GM18508 (cell line): Measurements from ENCODE around the gene RAB30.
"Not testable (repeated sequence)": the region's sequence is repeated elsewhere in the genome, so short reads cannot be mapped to it uniquely, and the experiment has no call there.

Source experiments
- ATAC-seq: cut with Tn5 transposase; IDR thresholded peaks from one replicate; pipeline ENCODE4 v1.9.1; 2021; ENCODE audit warnings: moderate number of reproducible peaks; ENCODE audit not compliant: insufficient read depth, unreplicated experiment

Gene RAB30

DNA sequence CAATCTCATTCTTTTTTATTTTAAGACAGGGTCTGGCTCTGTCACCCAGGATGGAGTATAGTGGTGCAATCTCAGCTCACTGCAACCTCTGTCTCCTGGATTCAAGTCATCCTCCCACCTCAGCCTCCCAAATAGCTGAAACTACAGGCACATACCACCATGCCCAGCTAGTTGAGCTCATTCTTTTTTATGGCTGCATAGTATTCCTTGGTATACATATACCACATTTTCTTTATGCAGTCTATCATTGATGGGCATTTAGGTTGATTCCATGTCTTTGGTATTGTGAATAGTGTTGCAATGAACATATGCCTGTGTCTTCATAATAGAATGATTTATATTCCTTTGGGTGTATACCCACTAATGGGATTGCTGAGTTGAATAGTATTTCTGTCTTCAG lies 109.7 kb downstream of the RAB30 start:
- ATAC-seq: not testable (repeated sequence)

DNA sequence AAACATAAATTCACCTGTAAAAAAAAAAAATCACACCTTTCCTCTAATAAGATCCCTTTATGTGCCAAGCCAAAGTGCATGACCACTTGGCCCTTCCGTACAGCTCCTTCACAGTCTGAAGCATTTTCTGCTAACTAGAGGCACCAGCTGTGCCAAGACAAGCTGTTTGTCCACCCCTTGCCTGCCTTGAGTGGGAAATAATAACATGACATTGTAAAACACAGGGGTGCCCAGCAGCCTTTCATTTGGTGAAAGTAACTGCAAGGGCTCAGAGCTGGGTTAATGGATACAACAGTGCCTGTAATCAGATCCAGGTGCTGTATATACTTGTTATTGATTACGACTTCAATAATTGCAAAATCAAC lies 110.9 kb downstream of the RAB30 start:
- peak; percentile 17 for ATAC-seq

DNA sequence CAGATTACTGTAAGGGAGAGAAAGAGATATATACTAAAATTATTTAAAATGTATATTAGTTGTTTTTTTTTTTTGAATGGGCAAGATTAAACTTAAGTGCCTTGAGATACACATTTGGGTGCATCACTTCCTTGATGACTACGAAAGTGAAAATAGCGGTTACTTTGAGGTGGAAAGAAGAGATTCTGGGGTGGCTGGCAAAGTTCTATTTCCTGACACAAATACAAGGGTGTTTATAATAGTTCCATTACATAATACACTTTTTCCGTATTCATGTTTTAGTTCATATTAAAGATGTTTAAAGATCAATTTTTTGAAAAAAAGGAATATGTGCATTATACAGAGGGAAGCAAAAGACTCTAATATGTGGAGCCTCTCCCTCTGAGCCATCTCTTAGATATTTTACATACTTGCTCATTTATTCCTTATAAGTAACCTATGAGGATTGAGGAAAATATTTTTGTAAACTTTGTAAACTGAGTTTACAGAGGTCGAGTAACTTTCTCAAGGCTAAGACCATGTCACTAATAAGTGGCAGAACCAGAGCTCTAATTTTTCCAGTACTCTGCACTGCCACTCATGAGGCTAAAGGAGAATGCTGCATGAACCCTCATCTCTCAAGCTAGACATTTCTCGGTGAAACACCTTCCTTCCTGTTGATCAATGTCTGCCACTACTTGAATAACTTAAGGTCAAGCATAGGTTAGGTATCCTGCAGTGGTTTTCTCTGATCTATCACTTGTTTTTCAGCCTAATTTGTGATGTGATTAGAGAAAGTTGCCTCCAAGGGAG lies 111.5 kb downstream of the RAB30 start:
- peak; percentile 78 for ATAC-seq

DNA sequence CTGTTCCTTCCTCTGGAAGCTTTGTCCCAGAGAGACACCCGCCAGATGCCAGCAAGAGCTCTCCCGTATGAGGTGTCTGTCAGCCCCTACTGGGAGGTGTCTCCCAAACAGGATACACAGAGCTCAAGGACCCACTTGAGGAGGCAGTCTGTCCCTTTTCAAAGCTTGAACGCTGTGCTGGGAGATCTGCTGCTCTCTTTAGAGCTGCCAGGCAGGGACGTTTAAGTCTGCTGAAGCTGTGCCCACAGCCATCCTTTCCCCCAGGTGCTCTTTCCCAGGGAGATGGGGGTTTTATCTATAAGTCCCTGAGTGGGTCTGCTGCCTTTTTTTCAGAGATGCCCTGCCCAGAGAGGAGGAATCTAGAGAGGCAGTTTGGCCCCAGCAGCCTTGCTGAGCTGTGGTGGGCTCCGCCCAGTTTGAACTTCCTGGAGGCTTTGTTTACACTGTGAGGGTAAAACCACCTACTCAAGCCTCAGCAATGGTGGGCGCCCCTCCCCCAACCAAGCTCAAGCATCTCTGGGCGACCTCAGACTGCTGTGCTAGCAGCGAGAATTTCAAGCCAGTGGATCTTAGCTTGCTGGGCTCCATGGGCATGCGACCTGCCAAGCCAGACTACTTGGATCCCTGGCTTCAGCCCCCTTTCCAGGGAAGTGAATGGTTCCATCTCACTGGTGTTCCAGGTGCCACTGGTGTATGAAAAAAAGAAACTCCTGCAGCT lies 115.8 kb downstream of the RAB30 start:
- not testable (repeated sequence) for ATAC-seq

DNA sequence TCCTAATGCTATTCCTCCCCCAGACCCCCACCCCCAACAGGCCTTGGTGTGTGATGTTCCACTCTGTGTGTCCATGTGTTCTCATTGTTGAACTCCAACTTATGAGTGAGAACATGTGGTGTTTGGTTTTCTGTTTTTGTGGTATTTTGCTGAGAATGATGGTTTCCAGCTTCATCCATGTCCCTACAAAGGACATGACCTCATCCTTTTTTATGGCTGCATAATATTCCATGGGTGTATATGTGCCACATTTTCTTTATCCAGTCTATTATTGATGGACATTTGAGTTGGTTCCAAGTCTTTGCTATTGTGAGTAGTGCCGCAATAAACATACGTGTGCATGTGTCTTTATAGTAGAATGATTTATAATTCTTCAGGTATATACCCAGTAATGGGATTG lies 121.2 kb downstream of the RAB30 start:
- not testable (repeated sequence) for ATAC-seq

DNA sequence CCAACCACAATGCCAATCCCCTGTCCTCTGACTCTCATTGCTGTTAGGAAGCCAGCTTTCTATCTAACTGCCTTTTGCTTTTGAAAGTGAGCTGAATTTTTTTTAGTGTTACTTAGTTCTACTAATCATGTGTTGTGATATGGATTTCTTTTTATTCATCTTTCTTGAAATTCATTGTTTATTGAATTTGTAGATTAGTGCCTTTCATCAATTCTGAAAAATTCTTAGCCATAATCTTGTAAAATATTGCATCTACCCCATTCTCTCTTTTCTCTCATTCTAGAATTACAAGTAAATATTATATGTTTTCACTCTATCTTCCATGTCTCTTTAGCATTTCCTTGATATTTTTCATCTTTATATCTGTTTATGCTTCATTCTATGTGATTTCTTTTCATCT lies 122.3 kb downstream of the RAB30 start:
- no peak for ATAC-seq

DNA sequence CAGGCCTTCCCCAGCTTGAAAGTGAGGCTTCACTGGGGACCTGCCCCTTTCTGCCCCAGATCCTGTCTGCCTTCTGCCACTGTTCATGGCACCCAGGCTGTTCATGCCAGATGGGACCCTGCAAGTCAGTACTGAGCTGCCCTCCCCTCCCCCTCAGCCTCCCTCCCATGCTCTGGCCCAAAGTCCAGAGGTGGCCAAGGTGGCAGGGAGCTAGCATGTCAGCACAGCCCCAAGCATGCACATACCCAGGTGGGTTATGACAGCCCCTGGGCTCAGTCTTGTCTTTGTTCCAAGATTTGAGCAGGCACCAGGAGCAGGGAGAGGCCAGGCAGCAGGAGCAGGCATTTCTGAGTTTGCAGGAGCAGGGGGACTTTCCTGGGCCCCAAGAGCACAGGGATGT lies 126.0 kb downstream of the RAB30 start:
- ATAC-seq: no peak

DNA sequence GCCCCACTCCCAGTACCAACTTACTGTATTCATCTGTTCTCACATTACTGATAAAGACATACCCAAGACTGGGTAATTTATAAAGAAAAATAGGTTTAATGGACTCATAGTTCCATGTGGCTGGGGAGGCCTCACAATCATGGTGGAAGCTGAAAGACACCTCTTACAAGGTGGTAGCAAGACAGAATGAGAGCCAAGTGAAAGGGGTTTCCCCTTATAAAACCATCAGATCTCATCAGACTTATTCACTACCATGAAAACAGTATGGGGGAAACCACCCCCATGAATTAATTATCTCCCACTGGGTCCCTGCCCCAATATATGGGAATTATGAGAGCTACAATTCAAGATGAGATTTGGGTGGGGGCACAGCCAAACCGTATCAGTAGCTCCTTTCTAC lies 126.7 kb downstream of the RAB30 start:
- not testable (repeated sequence) for ATAC-seq

DNA sequence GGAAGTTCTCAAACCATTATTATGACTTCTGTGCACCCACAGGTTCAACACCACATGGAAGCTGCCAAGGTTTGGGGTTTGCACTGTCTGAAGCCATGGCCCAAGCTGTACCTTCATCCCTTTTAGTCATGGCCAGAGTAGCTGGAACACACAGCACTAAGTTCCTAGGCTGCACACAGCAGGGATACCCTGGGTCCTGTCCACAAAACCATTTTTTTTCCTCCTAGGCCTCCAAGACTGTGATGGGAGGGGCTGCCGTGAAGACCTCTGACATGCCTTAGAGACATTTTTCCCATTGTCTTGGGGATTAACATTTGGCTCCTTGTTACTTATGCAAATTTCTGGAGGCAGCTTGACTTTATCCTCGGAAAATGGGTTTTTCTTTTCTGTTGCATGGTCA lies 127.5 kb downstream of the RAB30 start:
- ATAC-seq: no peak

DNA sequence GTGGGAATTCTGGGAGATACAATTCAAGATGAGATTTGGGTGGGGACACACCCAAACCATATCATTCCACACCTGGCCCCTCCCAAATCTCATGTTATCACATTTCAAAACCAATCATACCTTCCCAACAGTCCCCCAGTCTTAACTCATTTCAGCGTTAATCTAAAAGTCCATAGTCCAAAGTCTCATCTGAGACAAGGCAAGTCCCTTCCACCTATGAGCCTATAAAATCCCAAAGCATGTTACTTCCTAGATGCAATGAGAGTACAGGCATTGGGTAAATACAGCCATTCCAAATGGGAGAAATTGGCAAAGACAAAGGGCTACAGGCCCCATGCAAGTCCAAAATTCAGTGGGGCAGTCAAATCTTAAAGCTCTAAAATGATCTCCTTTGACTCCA lies 128.3 kb downstream of the RAB30 start:
- not testable (repeated sequence) for ATAC-seq

DNA sequence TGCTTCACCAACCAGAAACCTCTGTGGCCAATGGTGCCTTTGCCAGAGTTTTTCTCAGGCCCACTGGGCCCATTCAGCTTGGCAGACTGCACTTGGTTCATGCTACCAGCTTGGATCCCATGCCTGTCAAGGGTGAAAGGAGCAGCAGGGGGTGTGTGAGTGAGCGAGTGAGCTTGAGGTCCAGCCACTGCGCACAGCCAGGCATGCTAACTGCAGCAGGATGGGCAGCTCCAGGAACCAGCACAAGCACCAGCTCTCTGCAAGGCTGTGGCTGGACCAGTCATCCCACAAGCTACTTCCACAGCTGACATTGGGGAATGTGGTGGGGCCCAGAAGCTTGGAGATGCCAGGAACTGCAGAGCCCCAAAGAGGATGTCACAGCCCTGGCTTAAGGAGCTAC lies 129.3 kb downstream of the RAB30 start:
- no peak for ATAC-seq

DNA sequence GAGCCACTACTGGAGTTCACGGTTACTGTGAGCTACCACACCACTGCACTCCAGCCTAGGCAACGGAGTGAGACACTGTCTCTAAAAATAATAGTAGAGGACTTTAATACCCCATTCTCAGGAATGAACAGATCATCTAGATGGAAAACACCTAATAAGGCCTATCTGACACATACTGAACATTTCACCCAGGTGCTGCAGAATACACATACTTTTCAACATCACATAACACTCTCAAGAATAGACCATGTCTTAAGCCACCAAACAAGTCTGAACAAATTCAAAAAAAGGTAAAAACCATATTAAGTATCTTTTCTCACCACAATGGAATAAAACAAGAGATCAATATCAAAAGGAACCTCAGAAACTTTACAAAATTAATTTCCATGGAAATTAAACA lies 132.2 kb downstream of the RAB30 start:
- no peak for ATAC-seq

DNA sequence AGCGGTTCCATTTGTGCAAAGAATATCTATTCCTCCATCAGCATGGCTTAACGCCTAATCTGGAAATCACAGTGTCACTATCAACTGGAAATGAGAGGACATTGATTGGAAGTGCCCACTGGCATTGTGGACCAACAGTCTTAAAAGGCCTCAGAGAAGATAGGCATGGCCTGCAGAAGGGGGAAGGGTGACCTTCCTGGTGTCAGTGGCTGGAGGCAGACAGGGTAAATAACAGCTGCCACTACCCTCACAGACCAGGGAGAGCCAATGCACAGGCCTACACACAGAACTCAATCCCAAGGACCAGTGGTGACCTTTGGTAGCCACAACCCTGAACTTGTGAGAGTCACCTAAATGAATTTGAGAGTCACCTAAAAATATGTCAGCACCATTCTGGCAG lies 134.1 kb downstream of the RAB30 start:
- no peak for ATAC-seq

DNA sequence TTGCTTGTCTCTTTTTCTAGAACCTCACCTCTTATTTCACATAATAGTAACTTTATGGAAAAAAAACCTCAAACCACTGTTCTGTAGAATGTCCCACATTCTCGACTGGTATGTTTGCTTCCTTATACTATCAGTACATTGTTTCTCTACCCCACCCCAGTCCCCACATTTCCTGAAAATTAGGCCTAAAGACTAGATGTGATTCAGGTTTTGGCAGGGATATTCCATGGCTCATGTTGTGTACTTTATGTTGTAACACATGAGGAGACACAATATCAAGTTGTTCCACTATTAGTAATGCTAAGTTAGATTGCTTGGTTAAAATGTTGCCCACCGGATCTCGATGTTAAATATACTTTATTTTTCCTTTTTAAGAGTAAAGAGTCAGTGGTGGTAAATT lies 135.4 kb downstream of the RAB30 start:
- ATAC-seq: no peak

DNA sequence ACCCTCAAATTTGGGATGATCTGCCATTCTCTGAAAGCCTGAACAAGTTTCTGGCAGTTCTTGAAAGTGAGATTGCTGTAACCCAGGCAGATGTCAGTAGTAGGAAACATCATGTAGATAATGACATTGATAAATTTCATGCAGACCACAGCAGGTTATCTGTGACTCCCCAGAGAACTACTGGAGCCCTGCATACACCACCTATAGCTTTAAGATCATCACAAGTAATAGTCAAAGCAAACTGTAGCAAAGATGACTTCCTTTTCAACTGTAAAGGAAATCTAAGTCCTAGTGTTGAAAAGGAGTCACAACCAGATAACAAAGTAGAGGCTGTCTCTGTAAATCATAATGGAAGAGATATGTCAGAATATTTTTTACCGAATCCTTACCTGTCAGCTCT lies 139.1 kb downstream of the RAB30 start:
- ATAC-seq: no peak

DNA sequence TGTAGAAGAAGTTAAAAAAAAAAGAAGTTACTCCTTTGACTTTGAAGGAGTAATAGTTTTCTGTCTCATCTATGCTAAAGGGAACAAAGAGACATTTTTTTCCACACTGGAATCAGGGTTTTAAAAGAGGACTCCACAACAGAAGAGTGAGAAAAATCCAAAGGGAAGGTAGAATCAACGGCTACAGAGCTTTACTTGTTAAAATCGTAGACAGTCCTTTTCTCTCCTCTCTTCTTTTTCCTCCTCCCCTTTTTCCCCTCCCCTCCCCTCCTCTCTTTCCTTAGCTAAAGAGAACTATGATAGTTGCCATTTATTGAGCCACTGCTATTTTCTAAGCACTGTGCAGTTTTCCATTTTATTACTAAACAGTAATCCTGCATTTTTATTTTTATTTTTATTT lies 141.0 kb downstream of the RAB30 start:
- ATAC-seq: no peak

DNA sequence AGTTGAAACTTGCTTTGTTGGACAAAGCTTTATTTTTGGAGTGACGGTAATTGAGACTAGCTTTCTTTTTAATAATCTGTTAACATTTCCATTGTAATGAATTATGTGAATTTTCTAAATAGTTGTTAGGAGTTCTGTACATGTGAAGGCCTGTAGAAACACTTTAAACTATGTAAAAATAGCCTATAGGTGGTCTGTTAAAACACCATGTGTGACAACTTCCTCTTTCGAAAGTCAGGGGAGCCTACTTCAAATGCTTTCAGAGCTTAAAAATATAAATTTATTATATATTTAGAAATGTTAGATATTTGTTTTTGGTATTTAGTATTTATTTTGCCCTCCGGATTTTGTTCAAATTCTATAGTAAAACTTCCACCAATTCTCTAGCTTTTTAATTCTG lies 141.5 kb downstream of the RAB30 start:
- ATAC-seq: no peak

DNA sequence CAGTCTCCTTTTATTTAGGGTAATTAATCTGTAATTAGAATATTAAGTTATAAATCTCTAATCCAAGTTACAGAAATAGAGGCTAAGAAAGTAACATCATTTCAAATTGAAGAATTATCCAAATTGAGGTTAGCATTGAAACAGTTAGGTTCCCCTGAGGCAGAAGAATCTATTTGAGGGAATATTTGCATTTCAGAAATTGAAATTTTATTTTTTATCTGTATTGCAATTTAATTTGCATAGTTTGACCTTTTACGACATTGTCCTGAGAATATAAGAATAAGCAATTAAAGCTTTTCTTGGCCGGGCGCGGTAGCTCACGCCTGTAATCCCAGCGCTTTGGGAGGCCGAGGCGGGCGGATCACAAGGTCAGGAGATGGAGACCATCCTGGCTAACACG lies 142.6 kb downstream of the RAB30 start:
- no peak for ATAC-seq

DNA sequence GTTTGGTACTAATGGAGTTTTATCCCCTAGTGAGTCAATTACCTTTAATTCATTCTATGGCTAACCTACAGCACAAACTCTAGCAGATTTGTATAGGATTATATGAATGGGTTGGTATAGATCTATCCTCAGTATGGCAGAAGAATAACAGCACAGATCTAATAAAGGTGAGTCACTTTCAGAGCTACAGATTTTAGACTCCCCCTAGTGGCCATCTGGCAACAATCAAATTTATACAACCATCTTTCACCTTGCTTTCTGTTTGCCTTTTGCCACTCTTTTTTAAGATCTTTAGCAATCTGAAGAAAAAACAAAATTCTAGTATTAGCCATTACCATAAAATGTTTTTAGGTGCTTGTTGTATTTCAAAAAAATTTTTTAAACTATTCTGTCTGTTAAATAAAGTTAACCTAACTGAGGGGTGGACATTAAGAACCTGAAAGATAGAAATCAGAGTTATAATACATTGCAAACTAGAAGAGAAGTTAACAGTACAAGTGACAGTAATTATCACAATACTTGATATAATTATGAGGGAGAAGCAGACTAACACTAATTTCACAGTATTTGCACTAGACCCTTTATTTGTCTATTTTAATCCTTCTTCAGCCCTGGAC lies 144.3 kb downstream of the RAB30 start:
- peak; percentile 56 for ATAC-seq

DNA sequence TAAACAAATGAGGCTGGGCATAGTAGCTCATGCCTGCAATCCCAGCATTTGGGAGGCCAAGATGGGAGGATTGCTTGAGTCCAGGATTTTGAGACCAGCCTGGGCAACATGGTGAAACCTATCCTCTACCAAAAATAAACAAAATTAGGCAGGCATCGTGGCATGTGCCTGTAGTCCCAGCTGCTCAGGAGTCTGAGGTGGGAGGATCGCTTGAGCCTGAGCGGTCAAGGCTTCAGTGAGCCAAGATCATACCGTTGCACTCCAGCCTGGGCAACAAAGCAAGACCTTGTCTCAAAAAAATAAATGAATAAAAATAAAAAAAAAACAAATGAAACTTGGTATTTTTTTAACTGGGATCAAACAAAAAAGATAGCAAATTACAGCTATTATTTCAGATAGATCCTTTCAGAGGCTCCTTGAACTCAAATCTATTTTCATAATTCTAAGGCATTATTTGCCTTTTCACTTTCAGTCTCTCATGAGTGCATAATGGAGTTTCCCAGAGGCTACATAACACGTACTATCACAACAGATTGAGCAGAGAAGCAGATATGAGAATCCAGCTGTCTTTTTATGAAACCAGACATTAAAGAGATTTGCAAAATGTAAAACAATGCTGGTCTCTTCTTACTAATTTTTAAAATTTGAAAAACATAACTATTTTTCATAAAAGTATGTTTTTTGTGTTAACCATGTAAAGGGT lies 147.0 kb downstream of the RAB30 start:
- ATAC-seq: no peak
